ENCODE data around the gene ADK. TPM values are rescaled to one million over a fixed set of nuclear protein-coding genes. Genes with fewer than 3 reads are reported as not detected.

ADK gene
- total and polyA plus RNA-seq, 2 experiments from 2014 or later = 39.9 to 53.0 TPM

GRCh38 chr10:74373059-74373458 lies 222.0 kb downstream of the ADK start:
- Mint-ChIP-seq H3K4me1 (no peaks in the 10 kb centered on the region), H3K27ac (no peak overlapping the region), H3K9me3 (no peaks in the 10 kb centered on the region), H3K27me3 (ENCODE audit: insufficient read depth, low read depth, poor library complexity) (no peaks in the 10 kb centered on the region), H3K36me3 (ENCODE audit: low read depth) (no peaks in the 10 kb centered on the region), H3K4me3 (no peak overlapping the region)
- Histone ChIP-seq H3K79me2 (replicated peaks; ENCODE audit: insufficient read depth) (no peaks in the 10 kb centered on the region), H3F3A (replicated peaks; ENCODE audit: low read depth) (no peaks in the 10 kb centered on the region), H4K20me1 (replicated peaks; ENCODE audit: insufficient read depth) (no peaks in the 10 kb centered on the region), H3K36me3 (ENCODE audit: insufficient read depth) (no peaks in the 10 kb centered on the region), H3K27me3 (ENCODE audit: insufficient read depth) (no peaks in the 10 kb centered on the region), H3K4me2 (no peak overlapping the region), H3K4me1 (ENCODE audit: insufficient read depth) (no peaks in the 10 kb centered on the region), H3K9me2 (ENCODE audit: insufficient read depth) (no peaks in the 10 kb centered on the region), H3K27ac (ENCODE audit: low read depth) (no peak overlapping the region), H2AFZ (no peak overlapping the region), H3K4me3 (no peak overlapping the region)
- TF ChIP-seq EZH2 (IDR thresholded peaks at IDR 0.05; ENCODE audit: low read depth, unreplicated experiment) (no peak), POLR2AphosphoS5 (IDR thresholded peaks at IDR 0.05; ENCODE audit: low read depth) (no peak), REST (IDR thresholded peaks at IDR 0.05; ENCODE audit: unreplicated experiment) (no peak), ZNF331 (CRISPR knock-in tag; IDR thresholded peaks at IDR 0.05; ENCODE audit: low read depth) (no peak), NANOG (IDR thresholded peaks at IDR 0.05; ENCODE audit: borderline replicate concordance) (no peak), CREB1 (CRISPR knock-in tag; IDR thresholded peaks at IDR 0.05; ENCODE audit: low read depth) (no peak), STAT1 (IDR thresholded peaks at IDR 0.05; ENCODE audit: unreplicated experiment) (no peak), ZNF462 (CRISPR knock-in tag; IDR thresholded peaks at IDR 0.05) (no peak), ETS1 (IDR thresholded peaks at IDR 0.05) (no peak)
- DNase-seq (ENCODE audit: low spot score) (no peak), ATAC-seq (no peak)
